ENCODE measurements around the gene CDK9. TPM values are rescaled to one million over a fixed set of nuclear protein-coding genes. Genes with fewer than 3 reads are reported as not detected.
"Not testable (repeated sequence)": the region's sequence is repeated elsewhere in the genome, so short reads cannot be mapped to it uniquely, and the experiment has no call there.

Gene CDK9
- total and polyA plus RNA-seq, 2 of the 4 experiments (the other 2 are of a cell fraction): 30.3 to 49.9 TPM

GRCh38 chr9:127756233-127756632 is 29.6 kb upstream of the CDK9 start:
- Histone ChIP-seq H3K4ac (ENCODE audit: low read depth, low read length) (no peak overlapping the region), H3K4me3 (ENCODE audit: insufficient read depth, low read depth, low read length) (no peak overlapping the region), H4K91ac (ENCODE audit: insufficient read depth, low read depth, low read length) (no peak overlapping the region), H3K4me1 (ENCODE audit: control insufficient read depth, insufficient read depth, low read length) (no peaks in the 10 kb centered on the region), H3K4me2 (ENCODE audit: low read depth, low read length) (no peak overlapping the region), H4K8ac (ENCODE audit: low read depth in 2 of 2, low read length in 2 of 2) (no peak overlapping the region), H3K36me3 (ENCODE audit: control insufficient read depth, insufficient read depth, low read length) (no peaks in the 10 kb centered on the region), H2BK15ac (ENCODE audit: low read depth, low read length) (no peak overlapping the region), H2AK9ac (replicated peaks; ENCODE audit: low read depth, low read length, poor library complexity) (no peak overlapping the region), H3K9ac (ENCODE audit: low read depth, low read length) (no peak overlapping the region), H4K20me1 (ENCODE audit: insufficient read depth, low read length) (peaks cover 6% of the 10 kb centered on the region; the same call in 1 of the 2 replicates), H3K27ac (ENCODE audit: insufficient read depth, low read length) (no peak overlapping the region), H3K14ac (replicated peaks; ENCODE audit: low read depth, low read length) (no peak overlapping the region), H4K5ac (ENCODE audit: low read depth, low read length) (no peak overlapping the region), H3K56ac (ENCODE audit: extremely low read depth, insufficient read depth, low read length) (no peak overlapping the region), H2BK120ac (ENCODE audit: low read depth, low read length) (no peak overlapping the region), H3K23ac (ENCODE audit: low read depth, low read length) (no peak overlapping the region), H2AK5ac (ENCODE audit: low read depth, low read length) (no peak overlapping the region), H3K9me1 (ENCODE audit: insufficient read depth, low read length) (peaks cover 3% of the 10 kb centered on the region; the same call in 1 of the 2 replicates), H2AFZ (replicated peaks; ENCODE audit: low read length, poor library complexity) (no peak overlapping the region), H2BK20ac (ENCODE audit: low read depth, low read length) (no peak overlapping the region), H3K27me3 (ENCODE audit: control insufficient read depth, insufficient read depth, low read length) (peaks cover 55% of the 10 kb centered on the region), H3K79me1 (ENCODE audit: low read depth in 1 of 2, low read length in 2 of 2) (no peaks in the 10 kb centered on the region), H3K9me3 (ENCODE audit: control insufficient read depth, insufficient read depth, low read length) (no peaks in the 10 kb centered on the region), H2BK5ac (ENCODE audit: low read depth, low read length, poor library complexity, severe bottlenecking) (no peak overlapping the region), H3K18ac (ENCODE audit: low read depth, low read length) (no peak overlapping the region)
- ChIA-PET CTCF (interaction anchor here (0.8 kb wide), 1 partner anchor 12 kb away, joined by 3 read pairs; no protein-coding TSS in a partner anchor), POLR2A (ENCODE audit: unreplicated experiment) (no interaction called here)
- in situ Hi-C loops (cut with MboI; ENCODE audit: low sequenced_read_pairs) (no loop called here), dilution Hi-C loops (cut with HindIII; ENCODE audit: low sequenced_read_pairs, unreplicated experiment) (no loop called here), intact Hi-C loops (cut with micrococcal nuclease) (no loop called here)
- WGBS, 2 experiments (ENCODE audit: extremely low coverage in 2 of 2, insufficient read length in 1 of 2): 100% methylated on average over 1 of the region's 3 CpGs; no CpG with 5 or more reads in 1 of the 2 experiments
- no peak for DNase-seq
- BruUV-seq (replicated peaks): no TSS peak
- ATAC-seq (ENCODE audit: low read depth): no peak
- TF ChIP-seq BHLHE40 (IDR thresholded peaks at IDR 0.05; ENCODE audit: low read depth, low read length): no peak
- no peak for TF ChIP-seq NFE2L2 (IDR thresholded peaks at IDR 0.05; ENCODE audit: low read depth, low read length)
- TF ChIP-seq CEBPB (IDR thresholded peaks at IDR 0.05; ENCODE audit: low read depth, low read length): no peak
- no peak for TF ChIP-seq USF2 (IDR thresholded peaks at IDR 0.05; ENCODE audit: low read depth, low read length)
- TF ChIP-seq MAZ (IDR thresholded peaks at IDR 0.05; ENCODE audit: borderline replicate concordance, low read depth, low read length): no peak
- no peak for TF ChIP-seq RCOR1 (IDR thresholded peaks at IDR 0.05; ENCODE audit: insufficient replicate concordance, low read length)
- no peak for TF ChIP-seq MXI1 (IDR thresholded peaks at IDR 0.05; ENCODE audit: borderline replicate concordance, low read depth, low read length)
- no peak for TF ChIP-seq MAFK (IDR thresholded peaks at IDR 0.05; ENCODE audit: low read depth, low read length)
- TF ChIP-seq POLR2A (IDR thresholded peaks at IDR 0.05; ENCODE audit: low read depth, low read length): no peak

- in situ Hi-C loops (cut with MboI; ENCODE audit: low sequenced_read_pairs): not testable (repeated sequence)
Measured at GRCh38 chr9:127756776-127757175, 29.1 kb upstream of the CDK9 start.

More at GRCh38 chr9:127756776-127757175, 29.1 kb upstream of the CDK9 start:
- H2BK5ac ChIP-seq (ENCODE audit: low read depth, low read length, poor library complexity, severe bottlenecking); H3K79me1 ChIP-seq (ENCODE audit: low read depth in 1 of 2, low read length in 2 of 2); H2AK9ac ChIP-seq (replicated peaks; ENCODE audit: low read depth, low read length, poor library complexity); H3K4me1 ChIP-seq (ENCODE audit: control insufficient read depth, insufficient read depth, low read length); BruUV-seq (replicated peaks); H4K5ac ChIP-seq (ENCODE audit: low read depth, low read length); POLR2A ChIA-PET (ENCODE audit: unreplicated experiment); H3K4me3 ChIP-seq (ENCODE audit: insufficient read depth, low read depth, low read length); intact Hi-C loops (cut with micrococcal nuclease); H2AK5ac ChIP-seq (ENCODE audit: low read depth, low read length); H4K8ac ChIP-seq (ENCODE audit: low read depth in 2 of 2, low read length in 2 of 2); H3K27ac ChIP-seq (ENCODE audit: insufficient read depth, low read length); H3K36me3 ChIP-seq (ENCODE audit: control insufficient read depth, insufficient read depth, low read length); H4K20me1 ChIP-seq (ENCODE audit: insufficient read depth, low read length); H3K14ac ChIP-seq (replicated peaks; ENCODE audit: low read depth, low read length); H3K4me2 ChIP-seq (ENCODE audit: low read depth, low read length); DNase-seq; H3K9ac ChIP-seq (ENCODE audit: low read depth, low read length); dilution Hi-C loops (cut with HindIII; ENCODE audit: low sequenced_read_pairs, unreplicated experiment); H2BK15ac ChIP-seq (ENCODE audit: low read depth, low read length); H3K4ac ChIP-seq (ENCODE audit: low read depth, low read length); H2BK20ac ChIP-seq (ENCODE audit: low read depth, low read length); H3K9me1 ChIP-seq (ENCODE audit: insufficient read depth, low read length); H3K9me3 ChIP-seq (ENCODE audit: control insufficient read depth, insufficient read depth, low read length); H3K23ac ChIP-seq (ENCODE audit: low read depth, low read length); H2BK120ac ChIP-seq (ENCODE audit: low read depth, low read length); H3K18ac ChIP-seq (ENCODE audit: low read depth, low read length); H3K56ac ChIP-seq (ENCODE audit: extremely low read depth, insufficient read depth, low read length); H4K91ac ChIP-seq (ENCODE audit: insufficient read depth, low read depth, low read length); ATAC-seq (ENCODE audit: low read depth); H2AFZ ChIP-seq (replicated peaks; ENCODE audit: low read length, poor library complexity): not testable (repeated sequence)
- H3K27me3 ChIP-seq (ENCODE audit: control insufficient read depth, insufficient read depth, low read length): peaks cover 57% of the 10 kb centered on the region
- WGBS, 2 experiments (ENCODE audit: extremely low coverage in 2 of 2, insufficient read length in 1 of 2): 100% methylated on average over 1 of the region's 11 CpGs; no CpG with 5 or more reads in 1 of the 2 experiments
- CTCF ChIA-PET: interaction anchor here (0.8 kb wide), 1 partner anchor 12 kb away, joined by 3 read pairs; no protein-coding TSS in a partner anchor
